ENCODE data around the gene IFIT1B. TPM values are rescaled to one million over a fixed set of nuclear protein-coding genes. Genes with fewer than 3 reads are reported as not detected.
A peak's percentile ranks its signal among the peaks of the same experiment; 100 is the strongest.

IFIT1B gene
- total and polyA plus RNA-seq, 9 of the 15 experiments (the other 6 are each of a cell fraction or from before 2014, with no cell fraction given), result not detected

DNA sequence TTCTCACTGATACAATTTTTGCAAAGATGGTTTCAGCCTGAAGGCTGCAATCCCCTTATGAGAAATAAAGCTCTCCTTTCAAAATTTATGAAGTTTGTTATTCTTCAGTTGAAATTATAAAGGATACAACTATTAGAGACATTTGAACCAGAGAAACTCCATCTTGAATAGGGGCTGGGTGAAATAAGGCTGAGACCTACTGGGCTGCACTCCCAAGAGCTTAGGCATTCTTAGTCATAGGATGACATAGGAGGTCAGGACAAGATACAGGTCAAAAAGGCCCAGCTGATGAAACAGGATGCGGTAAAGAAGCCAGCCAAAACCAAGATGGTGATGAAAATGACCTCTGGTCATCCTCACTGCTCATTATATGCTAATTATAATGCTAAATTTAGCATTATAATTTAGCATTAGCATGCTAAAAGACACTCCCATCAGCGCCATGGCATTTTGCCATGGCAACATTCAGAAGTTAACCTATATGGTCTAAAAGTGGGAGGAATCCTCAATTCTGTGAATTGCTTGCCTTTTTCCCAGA lies 22.4 kb upstream of the IFIT1B start (continued):
- TF ChIP-seq, protein P1, sequence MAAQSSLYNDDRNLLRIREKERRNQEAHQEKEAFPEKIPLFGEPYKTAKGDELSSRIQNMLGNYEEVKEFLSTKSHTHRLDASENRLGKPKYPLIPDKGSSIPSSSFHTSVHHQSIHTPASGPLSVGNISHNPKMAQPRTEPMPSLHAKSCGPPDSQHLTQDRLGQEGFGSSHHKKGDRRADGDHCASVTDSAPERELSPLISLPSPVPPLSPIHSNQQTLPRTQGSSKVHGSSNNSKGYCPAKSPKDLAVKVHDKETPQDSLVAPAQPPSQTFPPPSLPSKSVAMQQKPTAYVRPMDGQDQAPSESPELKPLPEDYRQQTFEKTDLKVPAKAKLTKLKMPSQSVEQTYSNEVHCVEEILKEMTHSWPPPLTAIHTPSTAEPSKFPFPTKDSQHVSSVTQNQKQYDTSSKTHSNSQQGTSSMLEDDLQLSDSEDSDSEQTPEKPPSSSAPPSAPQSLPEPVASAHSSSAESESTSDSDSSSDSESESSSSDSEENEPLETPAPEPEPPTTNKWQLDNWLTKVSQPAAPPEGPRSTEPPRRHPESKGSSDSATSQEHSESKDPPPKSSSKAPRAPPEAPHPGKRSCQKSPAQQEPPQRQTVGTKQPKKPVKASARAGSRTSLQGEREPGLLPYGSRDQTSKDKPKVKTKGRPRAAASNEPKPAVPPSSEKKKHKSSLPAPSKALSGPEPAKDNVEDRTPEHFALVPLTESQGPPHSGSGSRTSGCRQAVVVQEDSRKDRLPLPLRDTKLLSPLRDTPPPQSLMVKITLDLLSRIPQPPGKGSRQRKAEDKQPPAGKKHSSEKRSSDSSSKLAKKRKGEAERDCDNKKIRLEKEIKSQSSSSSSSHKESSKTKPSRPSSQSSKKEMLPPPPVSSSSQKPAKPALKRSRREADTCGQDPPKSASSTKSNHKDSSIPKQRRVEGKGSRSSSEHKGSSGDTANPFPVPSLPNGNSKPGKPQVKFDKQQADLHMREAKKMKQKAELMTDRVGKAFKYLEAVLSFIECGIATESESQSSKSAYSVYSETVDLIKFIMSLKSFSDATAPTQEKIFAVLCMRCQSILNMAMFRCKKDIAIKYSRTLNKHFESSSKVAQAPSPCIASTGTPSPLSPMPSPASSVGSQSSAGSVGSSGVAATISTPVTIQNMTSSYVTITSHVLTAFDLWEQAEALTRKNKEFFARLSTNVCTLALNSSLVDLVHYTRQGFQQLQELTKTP (IDR thresholded peaks at IDR 0.05; ENCODE audit: low read depth in 1 of 2, partially characterized antibody in 2 of 2), result no peak
- TF ChIP-seq, protein P2, sequence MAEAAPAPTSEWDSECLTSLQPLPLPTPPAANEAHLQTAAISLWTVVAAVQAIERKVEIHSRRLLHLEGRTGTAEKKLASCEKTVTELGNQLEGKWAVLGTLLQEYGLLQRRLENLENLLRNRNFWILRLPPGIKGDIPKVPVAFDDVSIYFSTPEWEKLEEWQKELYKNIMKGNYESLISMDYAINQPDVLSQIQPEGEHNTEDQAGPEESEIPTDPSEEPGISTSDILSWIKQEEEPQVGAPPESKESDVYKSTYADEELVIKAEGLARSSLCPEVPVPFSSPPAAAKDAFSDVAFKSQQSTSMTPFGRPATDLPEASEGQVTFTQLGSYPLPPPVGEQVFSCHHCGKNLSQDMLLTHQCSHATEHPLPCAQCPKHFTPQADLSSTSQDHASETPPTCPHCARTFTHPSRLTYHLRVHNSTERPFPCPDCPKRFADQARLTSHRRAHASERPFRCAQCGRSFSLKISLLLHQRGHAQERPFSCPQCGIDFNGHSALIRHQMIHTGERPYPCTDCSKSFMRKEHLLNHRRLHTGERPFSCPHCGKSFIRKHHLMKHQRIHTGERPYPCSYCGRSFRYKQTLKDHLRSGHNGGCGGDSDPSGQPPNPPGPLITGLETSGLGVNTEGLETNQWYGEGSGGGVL (CRISPR knock-in tag; IDR thresholded peaks at IDR 0.05), result peak; percentile 57; the same call in 1 of the 2 replicates
- TF ChIP-seq, protein P3, sequence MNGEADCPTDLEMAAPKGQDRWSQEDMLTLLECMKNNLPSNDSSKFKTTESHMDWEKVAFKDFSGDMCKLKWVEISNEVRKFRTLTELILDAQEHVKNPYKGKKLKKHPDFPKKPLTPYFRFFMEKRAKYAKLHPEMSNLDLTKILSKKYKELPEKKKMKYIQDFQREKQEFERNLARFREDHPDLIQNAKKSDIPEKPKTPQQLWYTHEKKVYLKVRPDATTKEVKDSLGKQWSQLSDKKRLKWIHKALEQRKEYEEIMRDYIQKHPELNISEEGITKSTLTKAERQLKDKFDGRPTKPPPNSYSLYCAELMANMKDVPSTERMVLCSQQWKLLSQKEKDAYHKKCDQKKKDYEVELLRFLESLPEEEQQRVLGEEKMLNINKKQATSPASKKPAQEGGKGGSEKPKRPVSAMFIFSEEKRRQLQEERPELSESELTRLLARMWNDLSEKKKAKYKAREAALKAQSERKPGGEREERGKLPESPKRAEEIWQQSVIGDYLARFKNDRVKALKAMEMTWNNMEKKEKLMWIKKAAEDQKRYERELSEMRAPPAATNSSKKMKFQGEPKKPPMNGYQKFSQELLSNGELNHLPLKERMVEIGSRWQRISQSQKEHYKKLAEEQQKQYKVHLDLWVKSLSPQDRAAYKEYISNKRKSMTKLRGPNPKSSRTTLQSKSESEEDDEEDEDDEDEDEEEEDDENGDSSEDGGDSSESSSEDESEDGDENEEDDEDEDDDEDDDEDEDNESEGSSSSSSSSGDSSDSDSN (IDR thresholded peaks at IDR 0.05; ENCODE audit: borderline replicate concordance in 1 of 2, low read depth in 2 of 2, low read length in 2 of 2), result no peak
- TF ChIP-seq, protein P4, sequence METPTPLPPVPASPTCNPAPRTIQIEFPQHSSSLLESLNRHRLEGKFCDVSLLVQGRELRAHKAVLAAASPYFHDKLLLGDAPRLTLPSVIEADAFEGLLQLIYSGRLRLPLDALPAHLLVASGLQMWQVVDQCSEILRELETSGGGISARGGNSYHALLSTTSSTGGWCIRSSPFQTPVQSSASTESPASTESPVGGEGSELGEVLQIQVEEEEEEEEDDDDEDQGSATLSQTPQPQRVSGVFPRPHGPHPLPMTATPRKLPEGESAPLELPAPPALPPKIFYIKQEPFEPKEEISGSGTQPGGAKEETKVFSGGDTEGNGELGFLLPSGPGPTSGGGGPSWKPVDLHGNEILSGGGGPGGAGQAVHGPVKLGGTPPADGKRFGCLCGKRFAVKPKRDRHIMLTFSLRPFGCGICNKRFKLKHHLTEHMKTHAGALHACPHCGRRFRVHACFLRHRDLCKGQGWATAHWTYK (CRISPR knock-in tag; IDR thresholded peaks at IDR 0.05), result peak; percentile 96
- TF ChIP-seq SRF (CRISPR knock-in tag; IDR thresholded peaks at IDR 0.05) (no peak), MAZ (CRISPR knock-in tag; conservative IDR thresholded peaks at IDR 0.05 in 1 of 2, IDR thresholded peaks at IDR 0.05 in 1 of 2) (peak in 1 of 2 experiments; percentile 52; a peak in 2 of 4 replicates), BRF1 (IDR thresholded peaks at IDR 0.05; ENCODE audit: borderline replicate concordance, extremely low read depth, insufficient read length) (no peak), CHD2 (IDR thresholded peaks at IDR 0.05; ENCODE audit: low read depth, low read length) (no peak), HDAC8 (tag; IDR thresholded peaks at IDR 0.05) (no peak), STAT5B (CRISPR knock-in tag; IDR thresholded peaks at IDR 0.05) (no peak), ZNF778 (CRISPR knock-in tag; IDR thresholded peaks at IDR 0.05) (no peak), CBX3 (IDR thresholded peaks at IDR 0.05; ENCODE audit: borderline replicate concordance in 1 of 2, low read length in 2 of 2) (no peak), GTF2A2 (tag; IDR thresholded peaks at IDR 0.05) (peak; percentile 76; the same call in 1 of the 2 replicates), BRD9 (IDR thresholded peaks at IDR 0.05; ENCODE audit: low read depth, partially characterized antibody) (no peak), PHF8 (IDR thresholded peaks at IDR 0.05; ENCODE audit: borderline replicate concordance, low read length) (no peak)

Measured in K562 (cell line).